Stimulated activated naive B cell treated with anti-CD40 and anti-IgM and Interleukin-4, amounts not matched to agents 10 μg/mL and 1 μg/mL and 100 μg/mL, for 72 hours (primary cell): ENCODE data around the gene HS3ST3A1.
"Not testable (repeated sequence)": the region's sequence is repeated elsewhere in the genome, so short reads cannot be mapped to it uniquely, and the experiment has no call there.

ENCODE experiments used
- ATAC-seq, 2 donors: fragments of 150-1000 bp; cut with Tn5 transposase; replicated peaks; 2 replicates each; pipeline ENCODE4 v1.10.0; 2021; ENCODE audit warnings: moderate library complexity in 1 of 2
- DNase-seq: peaks from one replicate; pipeline ENCODE4 v3.0.0; 2021
- H3K27ac Mint-ChIP-seq: one replicate; pipeline ENCODE4 v1.8.0; 2022; ENCODE audit warnings: mild to moderate bottlenecking, mixed read lengths
- H3K27me3 Mint-ChIP-seq, 2 donors: one replicate each; pipeline ENCODE4 v1.8.0; 2022; ENCODE audit warnings: mixed read lengths in 2 of 2
- H3K36me3 Mint-ChIP-seq, 2 donors: one replicate each; pipeline ENCODE4 v1.8.0; 2022; ENCODE audit warnings: mixed read lengths in 2 of 2, mild to moderate bottlenecking in 1 of 2
- H3K4me1 Mint-ChIP-seq, 2 donors: one replicate each; pipeline ENCODE4 v1.8.0; 2022; ENCODE audit warnings: mixed read lengths in 2 of 2, mild to moderate bottlenecking in 1 of 2
- H3K4me3 Mint-ChIP-seq, 2 donors: one replicate each; pipeline ENCODE4 v1.8.0; 2022; ENCODE audit warnings: mild to moderate bottlenecking in 2 of 2, mixed read lengths in 2 of 2, moderate library complexity in 1 of 2
- H3K9me3 Mint-ChIP-seq, 2 donors: one replicate each; pipeline ENCODE4 v1.8.0; 2022; ENCODE audit warnings: mixed read lengths in 2 of 2, mild to moderate bottlenecking in 1 of 2

HS3ST3A1 gene

GRCh38 chr17:13575466-13575865, 26.3 kb downstream of the HS3ST3A1 start:
- Mint-ChIP-seq H3K27me3 (peaks cover 19 to 35% of the 10 kb centered on the region in 2 donors), H3K27ac (no peak overlapping the region), H3K9me3 (peaks cover 4% of the 10 kb centered on the region in 2 donors), H3K36me3 (no peaks in the 10 kb centered on the region), H3K4me3 (no peak overlapping the region), H3K4me1 (no peaks in the 10 kb centered on the region)
- DNase-seq (no peak), ATAC-seq (no peak)

GRCh38 chr17:13572581-13572980, 29.1 kb downstream of the HS3ST3A1 start:
- Mint-ChIP-seq H3K36me3 (no peaks in the 10 kb centered on the region), H3K27ac (no peak overlapping the region), H3K4me1 (no peaks in the 10 kb centered on the region), H3K9me3 (peaks cover 5% of the 10 kb centered on the region in 2 donors), H3K27me3 (peaks cover 19 to 35% of the 10 kb centered on the region in 2 donors), H3K4me3 (no peak overlapping the region)
- ATAC-seq (no peak), DNase-seq (no peak)

GRCh38 chr17:13569398-13570123, 32.2 kb downstream of the HS3ST3A1 start:
- H3K4me3 Mint-ChIP-seq: no peak overlapping the region
- H3K27ac Mint-ChIP-seq: no peak overlapping the region
- ATAC-seq: no peak
- H3K9me3 Mint-ChIP-seq: peaks cover 4 to 7% of the 10 kb centered on the region in 2 donors
- no peak for DNase-seq
- H3K27me3 Mint-ChIP-seq: peaks cover 13 to 16% of the 10 kb centered on the region in 2 donors
- no peaks in the 10 kb centered on the region for H3K4me1 Mint-ChIP-seq
- H3K36me3 Mint-ChIP-seq: no peaks in the 10 kb centered on the region

- Mint-ChIP-seq H3K27me3 (peaks cover 13 to 15% of the 10 kb centered on the region in 2 donors), H3K9me3 (peaks cover 4 to 7% of the 10 kb centered on the region in 2 donors), H3K27ac (no peak overlapping the region), H3K4me1 (no peaks in the 10 kb centered on the region), H3K4me3 (no peak overlapping the region), H3K36me3 (no peaks in the 10 kb centered on the region)
- ATAC-seq (no peak), DNase-seq (no peak)
These were observed 32.9 kb downstream of the HS3ST3A1 start for GRCh38 chr17:13568582-13569397.

GRCh38 chr17:13563866-13564265, 37.9 kb downstream of the HS3ST3A1 start:
- Mint-ChIP-seq H3K9me3 (peaks cover 4 to 7% of the 10 kb centered on the region in 2 donors), H3K27me3 (peaks cover 0 to 4% of the 10 kb centered on the region in 2 donors), H3K27ac (no peak overlapping the region), H3K36me3 (no peaks in the 10 kb centered on the region), H3K4me1 (no peaks in the 10 kb centered on the region), H3K4me3 (no peak overlapping the region)
- DNase-seq (no peak), ATAC-seq (no peak)

- Mint-ChIP-seq H3K36me3 (no peaks in the 10 kb centered on the region), H3K27me3 (peaks cover under 1 to 4% of the 10 kb centered on the region in 2 donors), H3K4me1 (no peaks in the 10 kb centered on the region), H3K9me3 (peaks cover under 1 to 3% of the 10 kb centered on the region in 2 donors), H3K4me3 (no peak overlapping the region), H3K27ac (no peak overlapping the region)
- ATAC-seq (no peak), DNase-seq (no peak)
These were observed 39.4 kb downstream of the HS3ST3A1 start for GRCh38 chr17:13562271-13562800.

GRCh38 chr17:13561606-13562270, 40.0 kb downstream of the HS3ST3A1 start:
- Mint-ChIP-seq H3K4me1 (no peaks in the 10 kb centered on the region), H3K4me3 (no peak overlapping the region), H3K9me3 (peaks cover 0 to 2% of the 10 kb centered on the region in 2 donors), H3K27ac (no peak overlapping the region), H3K27me3 (peaks cover 4 to 6% of the 10 kb centered on the region in 2 donors), H3K36me3 (no peaks in the 10 kb centered on the region)
- ATAC-seq (no peak), DNase-seq (no peak)

- H3K36me3 Mint-ChIP-seq: no peaks in the 10 kb centered on the region
- no peak for ATAC-seq
These were observed 40.8 kb downstream of the HS3ST3A1 start for GRCh38 chr17:13560935-13561334.

GRCh38 chr17:13558588-13558987, 43.1 kb downstream of the HS3ST3A1 start:
- no peak for DNase-seq
- H3K4me3 Mint-ChIP-seq: no peak overlapping the region
- no peaks in the 10 kb centered on the region for H3K4me1 Mint-ChIP-seq
- H3K27me3 Mint-ChIP-seq: peaks cover 6 to 9% of the 10 kb centered on the region in 2 donors
- H3K27ac Mint-ChIP-seq: no peak overlapping the region
- no peaks in the 10 kb centered on the region for H3K9me3 Mint-ChIP-seq
- no peaks in the 10 kb centered on the region for H3K36me3 Mint-ChIP-seq
- ATAC-seq: no peak

More at GRCh38 chr17:13560935-13561334, 40.8 kb downstream of the HS3ST3A1 start:
- Mint-ChIP-seq H3K4me3 (no peak overlapping the region), H3K27ac (no peak overlapping the region), H3K9me3 (no peaks in the 10 kb centered on the region), H3K4me1 (no peaks in the 10 kb centered on the region), H3K27me3 (peaks cover 4 to 6% of the 10 kb centered on the region in 2 donors)
- DNase-seq: no peak

- H3K4me1 Mint-ChIP-seq: no peaks in the 10 kb centered on the region
- H3K36me3 Mint-ChIP-seq: no peaks in the 10 kb centered on the region
- H3K4me3 Mint-ChIP-seq: no peak overlapping the region
- no peak for DNase-seq
- no peaks in the 10 kb centered on the region for H3K9me3 Mint-ChIP-seq
- H3K27me3 Mint-ChIP-seq: peaks cover 5 to 6% of the 10 kb centered on the region in 2 donors
- H3K27ac Mint-ChIP-seq: no peak overlapping the region
- ATAC-seq: no peak
These were observed 44.7 kb downstream of the HS3ST3A1 start for GRCh38 chr17:13557077-13557476.

GRCh38 chr17:13554231-13554630, 47.5 kb downstream of the HS3ST3A1 start:
- Mint-ChIP-seq H3K4me3 (no peak overlapping the region), H3K27ac (no peak overlapping the region), H3K9me3 (peaks cover 4 to 9% of the 10 kb centered on the region in 2 donors), H3K27me3 (peaks cover 6 to 10% of the 10 kb centered on the region in 2 donors), H3K4me1 (no peaks in the 10 kb centered on the region), H3K36me3 (peaks cover 2 to 3% of the 10 kb centered on the region in 2 donors)
- ATAC-seq: no peak
- DNase-seq: no peak

- DNase-seq: no peak
- Mint-ChIP-seq H3K4me1 (no peaks in the 10 kb centered on the region), H3K9me3 (peaks cover 6 to 17% of the 10 kb centered on the region in 2 donors), H3K4me3 (no peak overlapping the region), H3K27me3 (peaks cover 0 to 10% of the 10 kb centered on the region in 2 donors), H3K36me3 (peaks cover 2 to 3% of the 10 kb centered on the region in 2 donors), H3K27ac (no peak overlapping the region)
- no peak for ATAC-seq
These were observed 51.4 kb downstream of the HS3ST3A1 start for GRCh38 chr17:13550291-13550690.

- not testable (repeated sequence) for H3K4me3 Mint-ChIP-seq, H3K27me3 Mint-ChIP-seq
These were observed 53.2 kb downstream of the HS3ST3A1 start for GRCh38 chr17:13548576-13548975.

GRCh38 chr17:13546851-13547250, 54.9 kb downstream of the HS3ST3A1 start:
- peaks cover 6 to 20% of the 10 kb centered on the region in 2 donors for H3K9me3 Mint-ChIP-seq

More at GRCh38 chr17:13548576-13548975, 53.2 kb downstream of the HS3ST3A1 start:
- peaks cover 6 to 17% of the 10 kb centered on the region in 2 donors for H3K9me3 Mint-ChIP-seq
- not testable (repeated sequence) for ATAC-seq, H3K36me3 Mint-ChIP-seq, H3K27ac Mint-ChIP-seq, DNase-seq, H3K4me1 Mint-ChIP-seq

More at GRCh38 chr17:13546851-13547250, 54.9 kb downstream of the HS3ST3A1 start:
- Mint-ChIP-seq H3K36me3 (peaks cover 2 to 3% of the 10 kb centered on the region in 2 donors), H3K4me1 (no peaks in the 10 kb centered on the region), H3K27me3 (peaks cover 5% of the 10 kb centered on the region in 2 donors), H3K27ac (no peak overlapping the region), H3K4me3 (no peak overlapping the region)
- ATAC-seq (no peak), DNase-seq (no peak)
